ENCODE data around the gene DST.

DNA sequence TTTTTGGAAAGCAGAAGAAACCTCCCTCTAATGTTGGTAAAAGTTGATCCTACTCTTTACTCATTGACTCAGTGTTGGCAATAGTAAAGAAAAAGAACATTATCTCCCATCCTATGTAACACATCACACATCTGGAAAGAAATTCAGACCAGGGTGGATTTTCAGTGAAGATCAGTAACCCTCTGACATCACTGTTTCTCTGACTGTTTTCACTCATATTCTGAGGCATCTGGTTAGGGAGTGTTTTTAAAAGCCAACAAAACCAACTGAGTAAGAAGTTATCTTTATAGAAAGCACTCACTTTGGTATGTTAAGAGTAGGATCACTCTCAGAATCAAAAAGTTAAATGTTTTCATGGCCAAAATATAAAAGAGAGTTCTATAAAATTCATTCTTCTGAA is 143.6 kb downstream of the DST start:
- TF ChIP-seq, protein P1, sequence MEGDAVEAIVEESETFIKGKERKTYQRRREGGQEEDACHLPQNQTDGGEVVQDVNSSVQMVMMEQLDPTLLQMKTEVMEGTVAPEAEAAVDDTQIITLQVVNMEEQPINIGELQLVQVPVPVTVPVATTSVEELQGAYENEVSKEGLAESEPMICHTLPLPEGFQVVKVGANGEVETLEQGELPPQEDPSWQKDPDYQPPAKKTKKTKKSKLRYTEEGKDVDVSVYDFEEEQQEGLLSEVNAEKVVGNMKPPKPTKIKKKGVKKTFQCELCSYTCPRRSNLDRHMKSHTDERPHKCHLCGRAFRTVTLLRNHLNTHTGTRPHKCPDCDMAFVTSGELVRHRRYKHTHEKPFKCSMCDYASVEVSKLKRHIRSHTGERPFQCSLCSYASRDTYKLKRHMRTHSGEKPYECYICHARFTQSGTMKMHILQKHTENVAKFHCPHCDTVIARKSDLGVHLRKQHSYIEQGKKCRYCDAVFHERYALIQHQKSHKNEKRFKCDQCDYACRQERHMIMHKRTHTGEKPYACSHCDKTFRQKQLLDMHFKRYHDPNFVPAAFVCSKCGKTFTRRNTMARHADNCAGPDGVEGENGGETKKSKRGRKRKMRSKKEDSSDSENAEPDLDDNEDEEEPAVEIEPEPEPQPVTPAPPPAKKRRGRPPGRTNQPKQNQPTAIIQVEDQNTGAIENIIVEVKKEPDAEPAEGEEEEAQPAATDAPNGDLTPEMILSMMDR (IDR thresholded peaks at IDR 0.05): no peak
- no peak for TF ChIP-seq POLR2A (IDR thresholded peaks at IDR 0.05)
